HG03575 (cell line): ENCODE results near the gene CASKIN2.

Experiments
- ATAC-seq: cut with Tn5 transposase; IDR thresholded peaks from one replicate; pipeline ENCODE4 v1.9.1; 2021; ENCODE audit not compliant: unreplicated experiment, insufficient number of reproducible peaks, low FRiP score; ENCODE audit errors: extremely low read depth

The CASKIN2 gene

DNA sequence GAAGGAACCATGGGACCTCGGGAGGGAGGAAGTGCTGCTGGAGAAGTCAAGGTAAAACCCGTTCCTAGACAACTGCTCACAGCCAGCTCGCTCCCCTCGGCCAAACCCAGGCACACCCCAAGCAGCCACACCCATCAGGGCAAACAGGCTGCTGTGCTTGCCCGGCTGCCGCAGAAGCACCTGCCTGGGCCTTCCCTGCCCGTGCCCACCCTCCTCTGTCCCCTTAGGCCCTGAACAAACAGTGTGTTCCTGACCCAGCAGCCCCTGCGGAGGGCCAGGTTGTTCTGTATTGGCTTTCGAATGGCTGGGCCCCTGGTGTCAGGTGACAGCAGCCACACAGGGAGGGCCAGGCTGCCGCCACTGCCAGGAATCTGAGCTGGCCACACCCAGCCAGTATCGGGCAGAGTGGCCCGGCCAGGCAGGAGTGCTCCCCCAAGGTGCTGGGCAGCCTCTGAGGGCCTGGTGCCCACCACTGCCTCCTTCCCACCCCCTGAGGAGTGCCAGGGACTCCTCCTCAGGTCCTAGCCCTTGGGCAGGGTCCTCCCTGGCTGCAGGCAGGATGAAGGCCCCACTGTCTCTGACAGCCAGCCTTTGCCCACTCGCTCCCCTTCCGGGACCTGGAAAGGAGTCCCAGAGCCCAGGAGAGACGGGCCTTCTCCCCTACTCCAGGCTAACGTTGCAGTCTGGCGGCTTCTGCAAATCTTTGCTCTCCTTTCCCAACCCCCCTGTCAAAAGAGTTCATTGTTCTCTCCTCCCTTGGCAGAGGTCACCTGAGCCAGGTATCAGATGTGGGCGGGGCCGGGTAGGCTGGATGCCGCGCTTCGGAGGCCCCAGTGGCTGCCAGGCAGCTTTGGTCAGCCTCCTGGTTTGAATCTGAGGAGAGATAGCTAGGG, 34.2 kb upstream of the CASKIN2 start:
- ATAC-seq = no peak

- no peak for ATAC-seq
These were observed 33.5 kb upstream of the CASKIN2 start for GRCh38 chr17:75548813-75549212.

GRCh38 chr17:75547091-75547490, 31.8 kb upstream of the CASKIN2 start:
- ATAC-seq = no peak

GRCh38 chr17:75546181-75546580, 30.8 kb upstream of the CASKIN2 start:
- ATAC-seq = no peak

GRCh38 chr17:75544250-75544649, 28.9 kb upstream of the CASKIN2 start:
- no peak for ATAC-seq

DNA sequence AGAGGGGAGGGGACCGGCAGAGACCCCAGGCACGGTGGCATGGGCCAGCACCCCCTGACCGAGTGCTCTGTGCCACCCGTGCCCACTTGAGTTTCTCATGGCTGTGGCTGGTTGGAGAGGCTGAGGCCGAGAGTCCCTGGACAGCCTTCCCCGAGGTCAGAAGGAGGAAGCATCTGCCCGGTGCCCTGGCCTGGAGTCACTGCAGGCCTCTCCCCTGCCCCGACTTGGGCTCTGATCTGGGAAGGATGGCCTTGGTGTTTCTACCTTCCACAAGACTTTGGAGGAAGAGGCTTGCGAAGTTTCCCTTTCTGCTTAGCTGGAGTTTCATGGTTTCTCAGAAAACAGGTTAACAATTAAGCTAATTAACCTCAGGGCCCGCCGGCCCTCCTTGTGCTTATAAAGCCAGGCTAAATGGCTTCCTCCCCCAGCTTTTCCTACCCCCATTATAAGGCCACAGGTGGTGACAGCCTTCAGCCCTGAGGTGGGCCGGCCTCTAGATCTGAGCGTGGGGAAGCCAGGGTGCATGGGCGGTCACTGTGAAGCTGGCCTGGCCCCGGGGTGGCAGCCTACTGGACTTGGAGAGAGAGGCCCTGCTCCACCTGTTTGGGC, 27.5 kb upstream of the CASKIN2 start:
- ATAC-seq = no peak

DNA sequence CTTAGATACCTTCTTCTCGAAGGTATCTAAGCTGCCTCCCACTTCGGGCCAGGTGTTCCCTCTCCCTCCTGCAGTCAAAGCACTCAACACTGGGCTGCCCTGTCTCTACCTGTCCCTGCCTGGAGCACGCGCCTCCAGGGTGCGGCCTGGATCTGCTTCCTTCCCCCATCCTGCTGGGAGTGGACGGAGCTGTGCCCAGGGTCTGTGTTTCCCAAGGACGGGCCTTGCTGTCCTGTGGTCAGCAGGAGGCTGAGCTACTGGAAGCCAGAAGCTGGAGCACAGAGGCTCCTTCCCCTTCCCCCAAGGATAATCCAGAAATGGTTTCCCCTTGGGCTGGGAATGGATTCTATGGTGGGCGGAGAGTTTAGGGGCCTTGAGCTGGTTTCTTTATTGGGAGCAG, 26.9 kb upstream of the CASKIN2 start:
- no peak for ATAC-seq

DNA sequence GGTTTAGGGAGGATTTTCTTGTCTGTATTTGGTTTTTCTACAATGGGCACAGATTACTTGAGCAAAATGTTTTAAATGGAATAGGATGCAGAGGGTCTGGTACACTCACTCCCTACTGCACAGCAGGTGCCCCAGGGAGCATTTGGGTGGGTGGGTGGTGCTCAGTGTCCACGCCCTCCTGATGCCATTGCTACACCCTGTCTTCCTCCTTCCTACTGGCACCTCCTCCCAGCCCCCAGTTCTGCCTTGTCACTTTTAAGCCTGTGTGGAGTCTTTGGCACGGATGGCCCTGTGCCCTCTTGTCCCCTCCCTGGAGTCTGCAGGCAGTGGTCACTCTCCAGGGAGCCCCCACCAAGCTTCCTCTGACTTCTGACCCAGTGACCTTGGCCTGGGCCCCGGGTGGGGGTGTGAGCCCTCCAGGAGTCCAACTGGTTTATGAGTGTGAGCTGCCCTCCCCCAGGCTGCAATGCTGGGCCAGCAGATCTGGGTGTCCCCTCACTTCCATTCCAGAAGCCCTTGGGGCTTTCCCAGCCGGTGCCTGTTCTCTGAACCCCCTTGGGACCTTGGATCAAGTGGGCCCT, 25.7 kb upstream of the CASKIN2 start:
- ATAC-seq = no peak

DNA sequence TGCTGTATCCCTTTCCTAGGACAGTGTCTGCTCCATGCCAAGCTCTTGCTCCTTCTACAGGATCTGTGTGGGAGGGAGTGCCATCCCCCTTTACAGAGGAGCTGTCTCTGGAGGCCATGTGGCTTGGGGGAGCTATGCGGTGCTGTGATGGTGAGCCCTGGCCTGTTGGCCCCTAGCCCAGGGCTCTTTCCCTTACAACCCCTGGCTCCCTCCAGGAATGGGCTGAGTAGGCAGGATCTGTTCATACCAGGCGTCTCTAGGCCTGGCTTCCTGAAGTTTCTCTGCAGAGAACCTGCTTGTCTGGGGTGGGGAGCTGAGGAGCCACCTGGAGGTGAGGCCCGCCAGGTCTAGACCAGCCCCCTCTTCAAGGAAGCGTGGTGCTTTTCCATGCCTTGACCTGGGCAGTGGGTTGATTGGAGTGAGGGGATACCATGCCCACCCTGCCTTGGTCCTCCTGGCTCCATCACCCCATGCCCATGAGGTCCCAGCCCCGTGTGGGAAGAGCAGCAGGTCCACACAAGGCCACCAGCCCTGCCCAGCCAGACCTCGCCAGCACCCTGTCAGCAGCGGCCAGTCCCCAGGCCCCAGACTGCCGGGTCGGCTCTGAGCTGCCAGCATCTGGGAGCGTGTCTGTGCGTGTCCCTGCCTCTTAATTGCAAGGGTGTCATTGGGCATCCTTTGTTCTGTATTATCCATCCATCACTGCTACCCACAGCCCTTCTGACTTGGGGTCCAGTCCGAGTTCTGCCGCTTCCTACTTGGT, 24.8 kb upstream of the CASKIN2 start:
- ATAC-seq = no peak

GRCh38 chr17:75536366-75536765, 21.0 kb upstream of the CASKIN2 start:
- no peak for ATAC-seq

GRCh38 chr17:75535871-75536270, 20.5 kb upstream of the CASKIN2 start:
- ATAC-seq = no peak

DNA sequence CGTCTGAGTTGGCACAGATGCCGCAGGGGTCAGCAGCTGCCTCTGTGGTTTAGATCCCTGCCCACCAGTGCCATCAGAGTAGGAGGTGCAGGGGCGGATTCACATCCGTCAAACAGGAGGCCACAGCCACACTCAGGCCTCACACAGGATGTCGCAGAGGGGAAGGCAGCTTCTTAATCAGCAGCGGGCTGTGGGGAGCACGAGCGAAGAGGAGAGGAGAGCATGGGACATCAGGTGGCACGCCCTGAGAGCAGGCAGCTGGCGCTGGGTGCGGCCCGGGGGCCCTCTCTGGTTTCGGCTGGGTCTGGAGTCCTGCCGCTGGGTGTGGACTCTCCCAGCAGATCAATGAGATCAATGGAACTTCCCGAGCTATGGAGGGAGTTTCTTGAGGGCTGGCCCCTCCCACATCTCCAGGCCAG, 19.8 kb upstream of the CASKIN2 start:
- no peak for ATAC-seq

DNA sequence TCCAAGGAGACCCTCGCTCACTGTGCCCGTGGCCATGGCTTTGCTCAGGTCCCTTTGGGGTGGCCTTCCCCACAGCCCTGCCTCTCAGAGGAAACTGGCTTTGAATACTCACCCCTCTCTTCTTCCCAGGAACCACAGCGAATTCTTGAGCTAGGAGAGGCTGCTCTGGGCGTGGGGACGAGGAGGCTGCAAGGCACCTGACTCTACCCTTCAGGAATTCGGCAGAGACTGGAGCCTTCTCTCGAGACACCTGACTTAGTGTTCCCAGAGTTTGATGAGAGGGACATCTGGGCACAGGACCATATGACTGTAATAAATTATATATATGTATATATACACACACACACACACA, 16.4 kb upstream of the CASKIN2 start:
- no peak for ATAC-seq

DNA sequence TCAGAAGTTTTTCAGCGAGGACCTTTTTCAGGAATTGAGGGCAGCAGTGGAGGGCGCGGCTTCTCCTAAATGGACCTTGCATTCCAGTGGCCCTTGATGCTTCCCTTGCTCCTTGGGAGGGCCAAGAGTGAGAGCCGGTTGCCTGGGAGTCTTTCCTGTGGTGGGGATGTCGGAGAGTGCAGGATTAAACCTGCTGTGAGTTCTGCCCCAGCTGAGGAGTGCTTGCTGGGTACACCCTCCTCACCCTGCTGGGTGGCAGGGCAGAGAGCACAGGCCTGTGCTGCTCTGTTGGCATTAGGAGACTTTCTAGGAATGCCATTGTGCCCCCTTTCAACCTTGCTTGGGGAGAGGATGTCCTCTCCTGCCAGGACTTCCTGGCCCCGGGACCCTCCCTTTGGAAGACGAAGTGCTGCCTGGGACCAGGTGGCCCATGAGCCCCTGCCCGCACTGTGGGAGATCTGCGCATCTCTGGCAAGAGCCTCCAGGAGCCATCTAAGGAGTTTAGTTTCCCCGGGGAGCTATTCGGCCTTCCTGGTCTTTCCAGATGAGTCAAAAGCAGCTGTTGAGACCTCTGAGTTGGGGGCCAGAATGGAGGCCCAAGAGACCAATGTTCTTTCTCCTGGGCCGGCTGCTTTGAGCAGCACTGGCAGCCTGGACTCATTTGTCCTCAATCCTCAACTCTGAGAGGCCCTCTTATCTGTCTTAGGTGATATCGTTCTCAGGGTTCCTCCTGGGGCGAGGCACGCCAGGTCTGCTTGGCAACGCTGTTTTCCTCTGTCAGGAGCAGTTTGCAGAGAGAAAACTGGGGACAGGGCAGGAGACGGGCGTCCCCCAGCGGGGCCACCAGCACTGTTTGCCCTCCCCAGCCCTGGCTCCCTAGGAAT, 15.7 kb upstream of the CASKIN2 start:
- ATAC-seq = no peak

- ATAC-seq = no peak
These were observed 11.4 kb upstream of the CASKIN2 start for GRCh38 chr17:75526555-75527270.

- no peak for ATAC-seq
These were observed 10.6 kb upstream of the CASKIN2 start for GRCh38 chr17:75525806-75526554.

DNA sequence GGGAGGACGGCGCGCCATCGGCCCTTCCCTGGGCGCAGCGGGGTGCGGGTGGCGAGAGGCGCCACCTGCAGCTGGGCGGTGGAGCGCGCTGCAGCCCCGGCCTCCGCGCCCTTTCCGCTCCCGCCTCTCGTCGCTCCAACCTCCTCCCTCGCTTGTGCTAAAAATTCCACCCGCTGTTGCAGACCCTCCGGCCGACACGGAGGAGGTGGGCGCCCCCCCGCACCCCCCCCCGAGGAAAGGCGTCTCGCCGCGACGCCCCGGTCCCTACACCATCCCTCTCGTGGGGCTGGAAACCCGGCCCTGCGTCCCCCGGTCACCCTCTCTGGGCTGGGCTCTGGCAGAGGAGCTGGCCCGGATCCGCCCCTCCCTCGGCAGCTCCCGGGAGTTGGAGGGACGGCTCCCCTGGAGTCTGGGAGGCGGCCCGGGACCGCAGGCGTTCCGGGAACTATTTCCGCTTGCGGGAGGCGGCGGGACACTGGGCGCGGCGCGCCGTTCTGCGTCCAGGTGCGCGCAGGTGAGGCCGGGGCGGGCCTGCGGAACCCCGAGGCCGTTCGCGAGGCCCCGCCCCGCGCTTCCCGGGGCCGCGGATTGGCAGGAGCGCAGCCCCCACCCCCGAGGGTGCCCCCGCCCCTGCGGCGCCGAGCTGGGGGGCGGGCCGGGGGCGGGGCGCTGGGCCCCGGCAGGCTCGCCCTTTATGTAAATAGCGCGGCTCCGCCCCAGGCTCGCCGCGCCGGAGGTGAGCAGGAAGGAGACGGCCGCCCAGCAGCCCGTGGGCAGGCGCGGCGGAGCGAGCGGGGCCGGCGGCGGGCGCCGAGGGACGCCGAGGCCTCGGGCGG, 9.9 kb upstream of the CASKIN2 start, which contains the start of gene LLGL2:
LLGL2 (plus strand) TSS at position 728 of the 836 bp plus-strand sequence. CDS start 17,730 bp downstream, outside the sequence.
- no peak for ATAC-seq
